Panc1 (cell line): ENCODE data around the gene KRTAP5-7. TPM values are rescaled to one million over a fixed set of nuclear protein-coding genes. Genes with fewer than 3 reads are reported as not detected.

Experiments used
- ATAC-seq: fragments of 200-7000 bp; cut with Tn5 transposase; 2 replicates; pipeline ENCODE4 v1.9.1; 2020; ENCODE audit warnings: mild to moderate bottlenecking, moderate library complexity
- BruUV-seq: library from RNA; stranded (reverse); fragments of 400-500 nt; replicated peaks from 2 replicates; lab custom pipeline; 2021; lab: Mats Ljungman, UMichigan
- CTCF ChIA-PET: fragments of 300-600 bp; sonication (Branson Sonifier 250); formaldehyde crosslinking; loops from one replicate; lab custom pipeline; 2022; ENCODE audit warnings: antibody characterized with exemption; lab: Charles Lee
- POLR2A ChIA-PET: fragments of 300-600 bp; sonication (Branson Sonifier 250); formaldehyde crosslinking; loops from one replicate; lab custom pipeline; 2022; ENCODE audit warnings: antibody characterized with exemption; lab: Charles Lee
- DNase-seq: peaks from one replicate; pipeline ENCODE4 v3.0.0-alpha.2; 2010; ENCODE audit warnings: low read depth, low spot score
- H3K27ac ChIP-seq: 2 replicates; pipeline ENCODE4 v1.5.1; 2011; ENCODE audit warnings: mild to moderate bottlenecking, low read length, inconsistent platforms
- H3K27me3 ChIP-seq: fragments of 200-500 bp; sonication (Bioruptor generic); 2 replicates; pipeline ENCODE4 v1.6.0; 2014; ENCODE audit warnings: low read length, inconsistent platforms; ENCODE audit not compliant: control insufficient read depth, insufficient read depth
- H3K36me3 ChIP-seq: fragments of 200-500 bp; sonication (Bioruptor generic); 2 replicates; pipeline ENCODE4 v1.5.1; 2014; ENCODE audit warnings: inconsistent platforms, mild to moderate bottlenecking, low read length, moderate library complexity; ENCODE audit not compliant: control insufficient read depth, insufficient read depth
- H3K4me1 ChIP-seq: 2 replicates; pipeline ENCODE4 v1.5.1; 2011; ENCODE audit warnings: inconsistent platforms, mild to moderate bottlenecking, low read length, moderate library complexity; ENCODE audit not compliant: control insufficient read depth, insufficient read depth
- H3K4me3 ChIP-seq, 2 experiments: 2 replicates each; pipeline ENCODE4 v1.5.1; 2011 to 2012; ENCODE audit warnings: low read depth in 2 of 2, low read length in 2 of 2, mild to moderate bottlenecking in 2 of 2, inconsistent platforms in 1 of 2, moderate library complexity in 1 of 2
- H3K9me3 ChIP-seq: fragments of 200-500 bp; sonication (Bioruptor generic); 2 replicates; pipeline ENCODE4 v1.5.1; 2014; ENCODE audit warnings: low read depth, mild to moderate bottlenecking, inconsistent platforms, low read length, moderate library complexity; ENCODE audit not compliant: control insufficient read depth, insufficient read depth
- CTCF ChIP-seq: fragments of 450-650 bp; IDR thresholded peaks from 2 replicates; pipeline ENCODE4 v1.5.1; 2017; ENCODE audit warnings: mild to moderate bottlenecking
- POLR2AphosphoS5 ChIP-seq: IDR thresholded peaks from 2 replicates; pipeline ENCODE4 v1.6.1; 2012; ENCODE audit warnings: mild to moderate bottlenecking, low read depth, low read length, moderate library complexity
- REST ChIP-seq, 2 experiments: IDR thresholded peaks; 2 replicates each; pipeline ENCODE4 v1.6.1; 2011 to 2012; ENCODE audit warnings: low read depth in 2 of 2, control low read depth in 1 of 2, low read length in 1 of 2, mild to moderate bottlenecking in 1 of 2, moderate library complexity in 1 of 2; ENCODE audit not compliant: insufficient read depth in 1 of 2
- SIN3A ChIP-seq: IDR thresholded peaks from 2 replicates; pipeline ENCODE4 v1.6.1; 2012; ENCODE audit warnings: low read depth, mild to moderate bottlenecking, low read length, moderate library complexity, borderline replicate concordance; ENCODE audit not compliant: insufficient read depth
- TCF7L2 ChIP-seq: IDR thresholded peaks from 2 replicates; pipeline ENCODE4 v1.6.1; 2011; ENCODE audit warnings: mild to moderate bottlenecking, low read depth, low read length, inconsistent platforms
- in situ Hi-C: cut with HindIII; loops from 2 replicates; pipeline ENCODE4 v1.10.0; 2016; ENCODE audit warnings: low sequenced_read_pairs, low pct_unique_long_range_greater_than_20kb
- intact Hi-C: fragments of 100-400 bp; cut with micrococcal nuclease; formaldehyde crosslinking; loops from one replicate; pipeline ENCODE4 v1.10.0; 2022; ENCODE audit not compliant: unreplicated experiment
- total RNA-seq: library from RNA; stranded (reverse); gene quantifications from one replicate; pipeline ENCODE4 v1.2.1, GENCODE V29; 2021; ENCODE audit not compliant: unreplicated experiment

The KRTAP5-7 gene
- total RNA-seq, 1 experiment from 2014 or later = not detected

GRCh38 chr11:71543866-71544265 lies 16.8 kb downstream of the KRTAP5-7 start:
- DNase-seq = no peak
- peaks cover 2% of the 10 kb centered on the region; the same call in 1 of the 2 replicates for H3K27me3 ChIP-seq
- no peaks in the 10 kb centered on the region for H3K36me3 ChIP-seq
- ChIA-PET CTCF (no interaction called here), POLR2A (no interaction called here)
- no peaks in the 10 kb centered on the region for H3K9me3 ChIP-seq
- TF ChIP-seq TCF7L2 (no peak), REST (IDR thresholded peaks at IDR 0.05; ENCODE audit: insufficient read depth in 1 of 2, low read depth in 2 of 2, low read length in 1 of 2) (no peak), SIN3A (no peak), CTCF (no peak), POLR2AphosphoS5 (no peak)
- ATAC-seq = no peak
- no peaks in the 10 kb centered on the region for H3K4me1 ChIP-seq
- in situ Hi-C loops = no loop called here
- intact Hi-C loops = no loop called here
- no peak overlapping the region for H3K27ac ChIP-seq
- no TSS peak for BruUV-seq
- no peak overlapping the region for H3K4me3 ChIP-seq

- POLR2A ChIA-PET = no interaction called here
- BruUV-seq = no TSS peak
These were observed 17.6 kb downstream of the KRTAP5-7 start for GRCh38 chr11:71544525-71545214.

GRCh38 chr11:71545405-71545966 lies 18.4 kb downstream of the KRTAP5-7 start:
- Histone ChIP-seq H3K9me3 (no peaks in the 10 kb centered on the region), H3K4me3 (no peak overlapping the region), H3K27ac (no peak overlapping the region), H3K4me1 (no peaks in the 10 kb centered on the region), H3K36me3 (no peaks in the 10 kb centered on the region), H3K27me3 (peaks cover 2% of the 10 kb centered on the region; the same call in 1 of the 2 replicates)
- ChIA-PET CTCF (no interaction called here), POLR2A (no interaction called here)
- no TSS peak for BruUV-seq
- intact Hi-C loops (no loop called here), in situ Hi-C loops (no loop called here)
- no peak for DNase-seq
- TF ChIP-seq CTCF (no peak), SIN3A (no peak), TCF7L2 (no peak), POLR2AphosphoS5 (no peak)
- ATAC-seq = no peak

More at GRCh38 chr11:71544525-71545214, 17.6 kb downstream of the KRTAP5-7 start:
- intact Hi-C loops (no loop called here), in situ Hi-C loops (no loop called here)
- H3K27me3 ChIP-seq = peaks cover 2% of the 10 kb centered on the region; the same call in 1 of the 2 replicates
- H3K9me3 ChIP-seq = no peaks in the 10 kb centered on the region
- no peak for ATAC-seq
- CTCF ChIA-PET = no interaction called here
- H3K27ac ChIP-seq = no peak overlapping the region
- H3K4me1 ChIP-seq = no peaks in the 10 kb centered on the region
- TF ChIP-seq SIN3A (no peak), POLR2AphosphoS5 (no peak)
- DNase-seq = no peak
- H3K4me3 ChIP-seq = no peak overlapping the region
- H3K36me3 ChIP-seq = no peaks in the 10 kb centered on the region
